NOMO-1 (cell line): Measurements from ENCODE around the gene TESMIN.

Experiments
- DNase-seq, 2 experiments: peaks; one replicate each; lab custom pipeline; 2025; ENCODE audit not compliant: unreplicated experiment in 2 of 2; lab: John Stamatoyannopoulos, UW

The TESMIN gene

GRCh38 chr11:68685656-68686380 lies 65.5 kb downstream of the TESMIN start:
- DNase-seq, result no peak

- peak; percentile 1 to 11 for DNase-seq
Observed at GRCh38 chr11:68684385-68685356, 66.6 kb downstream of the TESMIN start, which contains the start of gene GAL. Gene GAL, plus strand, starts transcription at chr11:68684544. Its CDS starts 380 bp downstream, at chr11:68684924.

- DNase-seq, result no peak
Observed at GRCh38 chr11:68683536-68684384, 67.6 kb downstream of the TESMIN start.

- DNase-seq, result no peak
Observed at GRCh38 chr11:68683121-68683520, 68.2 kb downstream of the TESMIN start.

GRCh38 chr11:68682531-68682961 lies 68.8 kb downstream of the TESMIN start:
- peak in 1 of 2 experiments; percentile 22 for DNase-seq

GRCh38 chr11:68680541-68681231 lies 70.6 kb downstream of the TESMIN start:
- DNase-seq, result no peak

- DNase-seq, result no peak
Observed at GRCh38 chr11:68678031-68678441, 73.3 kb downstream of the TESMIN start.

- DNase-seq, result no peak
Observed at GRCh38 chr11:68677432-68677831, 73.9 kb downstream of the TESMIN start.

GRCh38 chr11:68674461-68674860 lies 76.9 kb downstream of the TESMIN start:
- no peak for DNase-seq

- DNase-seq, result no peak
Observed at GRCh38 chr11:68673991-68674390, 77.3 kb downstream of the TESMIN start.

- no peak for DNase-seq
Observed at GRCh38 chr11:68673306-68673945, 77.9 kb downstream of the TESMIN start.

- no peak for DNase-seq
Observed at GRCh38 chr11:68670208-68670992, 80.9 kb downstream of the TESMIN start.

- no peak for DNase-seq
Observed at GRCh38 chr11:68669301-68670090, 81.8 kb downstream of the TESMIN start.

GRCh38 chr11:68667511-68668500 lies 83.5 kb downstream of the TESMIN start:
- no peak for DNase-seq

- DNase-seq, result no peak
Observed at GRCh38 chr11:68666849-68667248, 84.5 kb downstream of the TESMIN start.

GRCh38 chr11:68665436-68665835 lies 85.9 kb downstream of the TESMIN start:
- DNase-seq, result no peak

GRCh38 chr11:68664906-68665305 lies 86.4 kb downstream of the TESMIN start:
- no peak for DNase-seq
